Kidney tubule cell (primary cell): ENCODE measurements around the gene FAM98A.
A peak's percentile ranks its signal among the peaks of the same experiment; 100 is the strongest.

Source experiments
- DNase-seq: peaks from one replicate; pipeline ENCODE4 v3.0.0-alpha.2; 2018; ENCODE audit warnings: low spot score

The FAM98A gene

GRCh38 chr2:33599175-33599942, at the start of gene FAM98A:
FAM98A (minus strand) TSS chr2:33599299; CDS start chr2:33599221, 78 bp downstream.
- DNase-seq = peak; percentile 99

- peak; percentile 52 for DNase-seq
Measured at GRCh38 chr2:33645861-33646260, 46.8 kb upstream of the FAM98A start.

- DNase-seq = peak; percentile 28
Measured at GRCh38 chr2:33644215-33644614, 45.1 kb upstream of the FAM98A start.

GRCh38 chr2:33636001-33636400, 36.9 kb upstream of the FAM98A start:
- DNase-seq = no peak

GRCh38 chr2:33634261-33634910, 35.3 kb upstream of the FAM98A start:
- no peak for DNase-seq

- DNase-seq = peak; percentile 35
Measured at GRCh38 chr2:33633315-33633714, 34.2 kb upstream of the FAM98A start.

- DNase-seq = no peak
Measured at GRCh38 chr2:33632831-33633230, 33.7 kb upstream of the FAM98A start.

GRCh38 chr2:33628031-33628827, 29.1 kb upstream of the FAM98A start:
- DNase-seq = no peak

- no peak for DNase-seq
Measured at GRCh38 chr2:33619028-33619427, 19.9 kb upstream of the FAM98A start.

GRCh38 chr2:33617989-33618388, 18.9 kb upstream of the FAM98A start:
- DNase-seq = peak; percentile 21

GRCh38 chr2:33617401-33617800, 18.3 kb upstream of the FAM98A start:
- DNase-seq = no peak

- DNase-seq = peak; percentile 62
Measured at GRCh38 chr2:33616873-33617272, 17.8 kb upstream of the FAM98A start.

GRCh38 chr2:33614190-33614589, 15.1 kb upstream of the FAM98A start:
- DNase-seq = no peak

- DNase-seq = no peak
Measured at GRCh38 chr2:33607905-33608304, 8.8 kb upstream of the FAM98A start.

- no peak for DNase-seq
Measured at GRCh38 chr2:33607251-33607721, 8.2 kb upstream of the FAM98A start.

- no peak for DNase-seq
Measured at GRCh38 chr2:33606622-33607021, 7.5 kb upstream of the FAM98A start.

- no peak for DNase-seq
Measured at GRCh38 chr2:33606100-33606499, 7.0 kb upstream of the FAM98A start.

GRCh38 chr2:33605056-33605455, 6.0 kb upstream of the FAM98A start:
- DNase-seq = peak; percentile 44

- no peak for DNase-seq
Measured at GRCh38 chr2:33603416-33603815, 4.3 kb upstream of the FAM98A start.

GRCh38 chr2:33602201-33602830, 3.2 kb upstream of the FAM98A start:
- DNase-seq = peak; percentile 25

- DNase-seq = no peak
Measured at GRCh38 chr2:33599943-33600192, 769 bp upstream of the FAM98A start.

GRCh38 chr2:33598561-33599174, 431 bp downstream of the FAM98A start:
- peak; percentile 62 for DNase-seq
